Upper lobe of left lung (tissue), 6 donors: ENCODE data around the gene STK17B. TPM values are rescaled to one million over a fixed set of nuclear protein-coding genes. Genes with fewer than 3 reads are reported as not detected.

Experiments used
- ATAC-seq, 2 donors: fragments of 200-7000 bp; cut with Tn5 transposase; one replicate each; pipeline ENCODE4 v1.9.1; 2022; ENCODE audit warnings: mild to moderate bottlenecking in 2 of 2, moderate library complexity in 2 of 2; ENCODE audit not compliant: low FRiP score in 2 of 2
- DNase-seq, 2 donors: peaks; one replicate each; pipeline ENCODE4 v3.0.0-alpha.2; 2019 to 2020
- H3K27ac ChIP-seq, 4 donors: fragments of 200-600 bp; sonication (generic); one replicate each; pipeline ENCODE4 v1.5.1; 2016 to 2019
- H3K27me3 ChIP-seq, 4 donors: fragments of 200-600 bp; sonication (generic); one replicate each; pipeline ENCODE4 v1.5.1; 2017 to 2019
- H3K36me3 ChIP-seq, 4 donors: fragments of 200-600 bp; sonication (generic); one replicate each; pipeline ENCODE4 v1.5.1; 2016 to 2019
- H3K4me1 ChIP-seq, 4 donors: fragments of 200-600 bp; sonication (generic); one replicate each; pipeline ENCODE4 v1.5.1; 2018 to 2019
- H3K4me3 ChIP-seq, 4 donors: fragments of 200-600 bp; sonication (generic); one replicate each; pipeline ENCODE4 v1.5.1; 2017 to 2019; ENCODE audit warnings: mild to moderate bottlenecking in 2 of 4, moderate library complexity in 1 of 4
- H3K9me3 ChIP-seq, 4 donors: fragments of 200-600 bp; sonication (generic); one replicate each; pipeline ENCODE4 v1.5.1; 2018 to 2019
- EP300 ChIP-seq, 4 donors: sonication (generic); formaldehyde crosslinking; IDR thresholded peaks; one replicate each; pipeline ENCODE4 v1.5.1; 2017; ENCODE audit warnings: antibody characterized with exemption in 4 of 4, control low read depth in 2 of 4
- POLR2A ChIP-seq, 4 donors: fragments of 450-650 bp; IDR thresholded peaks; one replicate each; pipeline ENCODE4 v1.5.1; 2016 to 2017; ENCODE audit warnings: antibody characterized with exemption in 4 of 4, mild to moderate bottlenecking in 2 of 4
- POLR2AphosphoS5 ChIP-seq, 2 donors: sonication (generic); formaldehyde crosslinking; IDR thresholded peaks; one replicate each; pipeline ENCODE4 v1.5.1; 2017; ENCODE audit warnings: antibody characterized with exemption in 2 of 2
- WGBS, 2 donors: methylation state at CpG; one replicate each; pipeline ENCODE4 v1.1.5; 2017 to 2018; 5-methylcytosine and 5-hydroxymethylcytosine counted together
- total RNA-seq, 6 donors: library from RNA; depleted of rRNA in 4 of 6; stranded (reverse); fragments of >200 nt in 4 of 6; gene quantifications; one replicate each; pipeline versions ENCODE4 v1.1.0 to v1.2.1, GENCODE V29; 2016 to 2021
- TF ChIP-seq, protein P1 (sequence below), 6 experiments: fragments of 450-650 bp in 4 of 6; fragments of 200-600 bp in 2 of 6; sonication (generic) in 2 of 6; IDR thresholded peaks; one replicate each; pipeline ENCODE4 v1.5.1; 2016 to 2019; ENCODE audit warnings: antibody characterized with exemption in 6 of 6
- donor health status: DM: no; HTN: no; CAD: no; lungs with moderate emphysema.
- donor health status: DM: no; HTN: yes; CAD: no; lungs with severe emphysema.

The STK17B gene
- total RNA-seq, 6 donors from 2014 or later = 19.3 to 120 (median 53.4) TPM

DNA sequence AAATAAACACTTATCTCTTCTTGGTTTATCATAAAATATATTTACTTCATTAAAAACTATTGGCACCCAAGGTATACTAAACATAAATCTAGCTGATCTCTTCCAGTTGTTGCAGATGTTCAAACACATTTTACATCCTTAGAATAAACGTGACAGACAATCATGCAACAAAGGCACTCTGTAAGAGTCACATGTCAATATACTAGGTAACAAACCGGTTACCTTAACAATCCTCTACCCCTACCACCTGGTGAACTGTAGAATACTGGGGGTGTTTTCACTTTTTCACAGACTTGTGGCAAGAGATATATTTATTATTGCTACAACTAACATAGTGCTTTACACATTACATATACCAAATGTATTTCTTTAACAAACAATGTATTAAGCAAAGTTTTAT, 15.8 kb downstream of the STK17B start:
- no peaks in the 10 kb centered on the region for H3K27me3 ChIP-seq
- ATAC-seq (no peak), DNase-seq (no peak)
- WGBS, 2 donors = 26 to 39% methylated on average over 2 of the region's 2 CpGs
- no peak overlapping the region for H3K27ac ChIP-seq
- no peaks in the 10 kb centered on the region for H3K9me3 ChIP-seq
- TF ChIP-seq EP300 (IDR thresholded peaks at IDR 0.05) (no peak), POLR2AphosphoS5 (IDR thresholded peaks at IDR 0.05) (no peak), POLR2A (IDR thresholded peaks at IDR 0.05) (no peak)
- TF ChIP-seq, protein P1, sequence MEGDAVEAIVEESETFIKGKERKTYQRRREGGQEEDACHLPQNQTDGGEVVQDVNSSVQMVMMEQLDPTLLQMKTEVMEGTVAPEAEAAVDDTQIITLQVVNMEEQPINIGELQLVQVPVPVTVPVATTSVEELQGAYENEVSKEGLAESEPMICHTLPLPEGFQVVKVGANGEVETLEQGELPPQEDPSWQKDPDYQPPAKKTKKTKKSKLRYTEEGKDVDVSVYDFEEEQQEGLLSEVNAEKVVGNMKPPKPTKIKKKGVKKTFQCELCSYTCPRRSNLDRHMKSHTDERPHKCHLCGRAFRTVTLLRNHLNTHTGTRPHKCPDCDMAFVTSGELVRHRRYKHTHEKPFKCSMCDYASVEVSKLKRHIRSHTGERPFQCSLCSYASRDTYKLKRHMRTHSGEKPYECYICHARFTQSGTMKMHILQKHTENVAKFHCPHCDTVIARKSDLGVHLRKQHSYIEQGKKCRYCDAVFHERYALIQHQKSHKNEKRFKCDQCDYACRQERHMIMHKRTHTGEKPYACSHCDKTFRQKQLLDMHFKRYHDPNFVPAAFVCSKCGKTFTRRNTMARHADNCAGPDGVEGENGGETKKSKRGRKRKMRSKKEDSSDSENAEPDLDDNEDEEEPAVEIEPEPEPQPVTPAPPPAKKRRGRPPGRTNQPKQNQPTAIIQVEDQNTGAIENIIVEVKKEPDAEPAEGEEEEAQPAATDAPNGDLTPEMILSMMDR (IDR thresholded peaks at IDR 0.05) = no peak
- H3K4me1 ChIP-seq = peaks cover 0 to 10% (median 6%) of the 10 kb centered on the region in 4 donors
- H3K4me3 ChIP-seq = no peak overlapping the region
- peaks cover 5 to 32% (median 12%) of the 10 kb centered on the region in 4 donors for H3K36me3 ChIP-seq

DNA sequence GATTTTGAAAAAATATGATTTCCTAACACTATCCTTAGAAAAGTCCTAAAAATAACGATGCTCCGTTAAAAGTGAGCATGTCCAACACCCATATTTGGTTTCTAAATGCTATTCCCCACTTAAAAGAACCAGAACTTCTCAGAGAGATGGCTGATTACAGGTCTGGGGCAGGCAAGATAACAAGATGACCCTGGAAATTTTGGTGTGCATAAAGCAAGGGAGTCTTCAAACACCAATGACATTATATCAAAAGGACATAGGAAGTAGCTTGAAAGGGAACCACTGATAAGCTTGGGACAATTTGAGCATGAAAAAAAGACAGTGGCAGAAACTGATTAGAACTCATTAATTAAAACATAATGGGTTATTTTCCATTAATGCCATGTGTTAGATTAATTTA, 17.9 kb downstream of the STK17B start:
- no peak for TF ChIP-seq POLR2AphosphoS5 (IDR thresholded peaks at IDR 0.05)
- TF ChIP-seq EP300 (IDR thresholded peaks at IDR 0.05) = no peak
- no peak for TF ChIP-seq POLR2A (IDR thresholded peaks at IDR 0.05)
- TF ChIP-seq, protein P1 (IDR thresholded peaks at IDR 0.05) = no peak
- ATAC-seq = no peak
- peaks cover 0 to 3% (median 0%) of the 10 kb centered on the region in 4 donors for H3K4me1 ChIP-seq
- DNase-seq = no peak
- H3K4me3 ChIP-seq = no peak overlapping the region
- H3K27ac ChIP-seq = no peak overlapping the region
- H3K27me3 ChIP-seq = no peaks in the 10 kb centered on the region
- no peaks in the 10 kb centered on the region for H3K9me3 ChIP-seq
- H3K36me3 ChIP-seq = peaks cover 5 to 38% (median 12%) of the 10 kb centered on the region in 4 donors
- WGBS, 2 donors = 90 to 98% methylated on average over 2 of the region's 2 CpGs

DNA sequence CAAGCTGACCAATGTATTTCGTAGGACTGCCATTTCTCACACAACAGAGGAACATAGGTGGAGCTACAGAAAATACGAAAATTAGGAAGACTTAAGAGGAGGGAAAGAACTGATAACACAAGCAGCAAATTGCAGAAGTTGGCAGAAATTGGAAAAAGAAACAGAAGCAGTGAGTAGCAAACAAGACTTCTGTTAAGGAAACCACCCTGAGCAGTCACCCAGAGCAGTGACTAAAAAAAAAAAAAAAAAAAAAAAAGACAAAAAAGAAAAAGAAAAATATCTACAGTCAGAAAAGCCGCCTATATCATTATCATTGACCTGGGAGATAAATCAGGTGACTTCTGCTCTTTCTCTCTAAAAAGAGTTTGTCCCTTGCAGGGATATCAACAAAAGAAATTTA, 21.4 kb downstream of the STK17B start:
- Histone ChIP-seq H3K36me3 (peaks cover 0 to 39% (median 13%) of the 10 kb centered on the region in 4 donors), H3K27me3 (no peaks in the 10 kb centered on the region), H3K27ac (no peak overlapping the region), H3K9me3 (no peaks in the 10 kb centered on the region), H3K4me3 (no peak overlapping the region), H3K4me1 (no peaks in the 10 kb centered on the region)
- WGBS, 2 donors = 50 to 65% methylated on average over 3 of the region's 3 CpGs
- DNase-seq (no peak), ATAC-seq (peak in 1 of 2 donors; percentile 52)
- TF ChIP-seq POLR2A (IDR thresholded peaks at IDR 0.05) (no peak), POLR2AphosphoS5 (IDR thresholded peaks at IDR 0.05) (no peak), EP300 (IDR thresholded peaks at IDR 0.05) (no peak)
- TF ChIP-seq, protein P1 (IDR thresholded peaks at IDR 0.05) = no peak

DNA sequence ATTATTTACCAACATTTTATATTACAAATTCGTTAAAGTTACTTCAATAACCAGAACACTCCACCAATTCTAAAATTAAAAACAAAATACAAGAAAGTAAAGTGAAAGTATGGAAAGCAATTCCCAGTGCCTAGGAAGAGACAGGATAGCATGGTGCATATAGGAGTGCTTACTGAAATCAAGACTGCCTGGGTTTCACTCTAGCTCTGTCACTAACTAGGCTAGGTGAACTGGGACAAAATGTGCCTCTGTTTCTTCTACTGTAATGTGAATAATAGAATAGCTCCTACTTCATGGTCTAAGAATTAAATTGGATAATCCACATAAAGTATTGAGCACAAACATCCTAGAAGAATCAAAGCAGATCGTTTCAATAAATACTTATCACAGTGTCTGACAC, 22.6 kb downstream of the STK17B start:
- Histone ChIP-seq H3K9me3 (no peaks in the 10 kb centered on the region), H3K4me3 (no peak overlapping the region), H3K27me3 (no peaks in the 10 kb centered on the region), H3K27ac (no peak overlapping the region), H3K36me3 (peaks cover 0 to 37% (median 12%) of the 10 kb centered on the region in 4 donors), H3K4me1 (no peaks in the 10 kb centered on the region)
- DNase-seq (no peak), ATAC-seq (no peak)
- TF ChIP-seq POLR2AphosphoS5 (IDR thresholded peaks at IDR 0.05) = no peak
- TF ChIP-seq EP300 (IDR thresholded peaks at IDR 0.05) = no peak
- TF ChIP-seq POLR2A (IDR thresholded peaks at IDR 0.05) = no peak
- TF ChIP-seq, protein P1 (IDR thresholded peaks at IDR 0.05) = no peak
- 80 to 82% methylated on average over 2 of the region's 2 CpGs for WGBS, 2 donors

DNA sequence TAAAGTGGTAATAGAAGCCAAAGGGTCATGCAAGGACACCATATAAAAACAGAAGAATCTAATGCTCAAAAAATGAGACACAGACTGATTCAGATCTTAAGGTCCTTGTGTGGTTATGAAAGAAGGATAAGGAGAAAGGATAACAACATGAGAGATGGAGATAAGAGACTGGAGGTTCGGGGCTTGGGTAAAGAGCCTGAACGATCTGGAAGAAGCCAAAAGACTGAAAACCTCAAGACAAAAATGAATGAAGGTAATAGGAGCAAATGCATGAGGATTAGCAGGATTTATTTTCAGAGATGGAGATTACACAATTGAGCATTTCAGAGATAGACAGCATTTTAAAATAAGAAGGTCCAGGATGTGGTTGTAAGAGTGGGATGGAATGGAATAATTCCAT, 26.1 kb downstream of the STK17B start:
- TF ChIP-seq POLR2AphosphoS5 (IDR thresholded peaks at IDR 0.05) = no peak
- TF ChIP-seq, protein P1 (IDR thresholded peaks at IDR 0.05) = no peak
- TF ChIP-seq EP300 (IDR thresholded peaks at IDR 0.05) = no peak
- no peak for TF ChIP-seq POLR2A (IDR thresholded peaks at IDR 0.05)
- DNase-seq (no peak), ATAC-seq (no peak)
- H3K27me3 ChIP-seq = no peaks in the 10 kb centered on the region
- H3K4me3 ChIP-seq = no peak overlapping the region
- H3K4me1 ChIP-seq = no peaks in the 10 kb centered on the region
- no peaks in the 10 kb centered on the region for H3K9me3 ChIP-seq
- no peak overlapping the region for H3K27ac ChIP-seq
- 83 to 87% methylated on average over 2 of the region's 2 CpGs for WGBS, 2 donors
- H3K36me3 ChIP-seq = peaks cover 2 to 58% (median 30%) of the 10 kb centered on the region in 4 donors
